NCI-H1694 treated with DMSO at 0.1 percent for 48 hours (cell line): ENCODE results near the gene SPATA31C1.
"Not testable (repeated sequence)": the region's sequence is repeated elsewhere in the genome, so short reads cannot be mapped to it uniquely, and the experiment has no call there.

ENCODE experiments used
- DNase-seq: peaks from one replicate; lab custom pipeline; 2025; lab: John Stamatoyannopoulos, UW

The SPATA31C1 gene

GRCh38 chr9:87938336-87938735, 20.6 kb downstream of the SPATA31C1 start:
- DNase-seq: not testable (repeated sequence)

GRCh38 chr9:87939096-87939495, 21.3 kb downstream of the SPATA31C1 start:
- not testable (repeated sequence) for DNase-seq

GRCh38 chr9:87944096-87944495, 26.3 kb downstream of the SPATA31C1 start:
- no peak for DNase-seq

- no peak for DNase-seq
These were observed 26.9 kb downstream of the SPATA31C1 start for GRCh38 chr9:87944682-87945081.

- no peak for DNase-seq
These were observed 32.5 kb downstream of the SPATA31C1 start for GRCh38 chr9:87950296-87950695.

GRCh38 chr9:87950765-87951488, 33.2 kb downstream of the SPATA31C1 start:
- peak; percentile 1 for DNase-seq

- no peak for DNase-seq
These were observed 36.5 kb downstream of the SPATA31C1 start for GRCh38 chr9:87954230-87954629.

- no peak for DNase-seq
These were observed 40.1 kb downstream of the SPATA31C1 start for GRCh38 chr9:87957839-87958238.

GRCh38 chr9:87958591-87958990, 40.8 kb downstream of the SPATA31C1 start:
- DNase-seq: no peak

- no peak for DNase-seq
These were observed 42.3 kb downstream of the SPATA31C1 start for GRCh38 chr9:87959916-87960581.

GRCh38 chr9:87963770-87964169, 46.0 kb downstream of the SPATA31C1 start:
- DNase-seq: no peak

GRCh38 chr9:87964826-87965225, 47.1 kb downstream of the SPATA31C1 start:
- no peak for DNase-seq

- DNase-seq: no peak
These were observed 50.4 kb downstream of the SPATA31C1 start for GRCh38 chr9:87968155-87968554.

- no peak for DNase-seq
These were observed 52.8 kb downstream of the SPATA31C1 start for GRCh38 chr9:87970602-87971001.

- DNase-seq: no peak
These were observed 55.4 kb downstream of the SPATA31C1 start for GRCh38 chr9:87973122-87973521.
